ENCODE measurements around the gene HOXD1. TPM values are rescaled to one million over a fixed set of nuclear protein-coding genes. Genes with fewer than 3 reads are reported as not detected.

Gene HOXD1
- total RNA-seq, 3 donors from 2014 or later: 2.2 to 5.9 (median 4.6) TPM

GRCh38 chr2:176164201-176164600 lies 24.3 kb upstream of the HOXD1 start:
- intact Hi-C loops (cut with DNase I, micrococcal nuclease): no loop called here

GRCh38 chr2:176164611-176165369 lies 23.7 kb upstream of the HOXD1 start:
- Histone ChIP-seq H3K4me3 (no peak overlapping the region), H3K4me1 (ENCODE audit: low read depth) (no peaks in the 10 kb centered on the region), H3K9me3 (no peaks in the 10 kb centered on the region), H3K36me3 (ENCODE audit: low read depth) (no peaks in the 10 kb centered on the region)
- TF ChIP-seq CTCF (IDR thresholded peaks at IDR 0.05): no peak
- DNase-seq (peak in 1 of 3 donors; percentile 35), ATAC-seq (no peak)
- intact Hi-C loops (cut with DNase I, micrococcal nuclease): no loop called here

More at GRCh38 chr2:176164201-176164600, 24.3 kb upstream of the HOXD1 start:
- no peaks in the 10 kb centered on the region for H3K9me3 ChIP-seq
- no peaks in the 10 kb centered on the region for H3K4me1 ChIP-seq (ENCODE audit: low read depth)
- ATAC-seq (no peak), DNase-seq (no peak)
- no peaks in the 10 kb centered on the region for H3K36me3 ChIP-seq (ENCODE audit: low read depth)
- TF ChIP-seq CTCF (IDR thresholded peaks at IDR 0.05): no peak
- no peak overlapping the region for H3K4me3 ChIP-seq

DNA sequence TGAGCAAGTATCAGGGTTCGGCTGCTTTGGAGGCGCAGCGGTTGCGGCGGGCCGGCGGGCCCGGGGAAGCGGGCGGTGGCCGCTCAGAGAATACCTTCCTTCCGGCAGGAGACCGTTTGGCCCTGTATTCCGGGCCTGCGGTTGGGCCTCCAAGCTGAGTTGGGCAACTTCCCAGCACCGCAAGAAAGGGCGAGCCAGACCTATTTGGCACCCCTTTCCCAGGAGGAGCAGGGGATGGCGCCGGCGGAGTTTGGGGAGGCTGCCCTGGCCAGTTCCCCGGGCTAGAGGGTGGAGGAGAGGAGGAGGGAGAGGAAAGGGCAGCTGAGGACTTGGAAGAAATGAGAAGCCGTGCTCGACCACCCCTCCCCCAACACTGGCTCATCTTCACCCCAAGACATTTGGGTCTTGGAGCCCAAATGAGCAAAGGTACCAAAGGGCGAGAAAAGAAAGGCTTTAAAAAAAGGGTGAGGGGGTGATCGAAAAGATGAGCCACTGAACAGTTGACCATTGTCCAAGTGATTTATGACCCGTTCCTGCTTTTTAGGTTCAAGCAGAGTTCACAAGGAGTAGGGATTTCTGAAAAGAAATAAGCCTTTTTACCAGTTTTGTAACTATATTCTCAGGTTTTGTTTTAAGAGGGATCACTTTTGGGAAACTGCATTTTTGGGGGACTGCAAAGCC lies 23.0 kb upstream of the HOXD1 start:
- DNase-seq (no peak), ATAC-seq (no peak)
- H3K36me3 ChIP-seq (ENCODE audit: low read depth): no peaks in the 10 kb centered on the region
- no peaks in the 10 kb centered on the region for H3K4me1 ChIP-seq (ENCODE audit: low read depth)
- TF ChIP-seq CTCF (IDR thresholded peaks at IDR 0.05): no peak
- intact Hi-C loops (cut with DNase I, micrococcal nuclease): no loop called here
- H3K4me3 ChIP-seq: no peak overlapping the region
- H3K9me3 ChIP-seq: no peaks in the 10 kb centered on the region

DNA sequence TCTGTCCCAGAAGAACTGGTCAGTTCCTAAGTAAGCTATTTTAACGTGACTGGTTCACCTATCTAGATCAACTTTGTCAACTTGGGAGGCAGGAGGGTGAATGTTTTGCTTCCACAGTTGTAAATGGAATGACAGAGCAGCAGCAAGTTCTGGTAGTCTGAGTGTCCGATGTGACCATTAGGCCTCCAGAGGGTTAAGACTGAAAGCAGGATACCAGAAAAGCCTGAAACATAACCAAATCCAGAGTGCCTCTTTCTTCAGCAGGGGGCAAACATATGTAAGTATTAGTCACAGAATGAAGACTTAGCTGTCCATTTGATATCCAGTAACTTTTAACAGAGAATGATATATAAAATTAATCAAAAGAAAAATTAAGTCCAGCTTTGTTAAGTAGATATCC lies 22.2 kb upstream of the HOXD1 start:
- DNase-seq (no peak), ATAC-seq (no peak)
- TF ChIP-seq CTCF (IDR thresholded peaks at IDR 0.05): no peak
- H3K4me1 ChIP-seq (ENCODE audit: low read depth): no peaks in the 10 kb centered on the region
- H3K4me3 ChIP-seq: no peak overlapping the region
- H3K9me3 ChIP-seq: no peaks in the 10 kb centered on the region
- H3K36me3 ChIP-seq (ENCODE audit: low read depth): no peaks in the 10 kb centered on the region
- intact Hi-C loops (cut with DNase I, micrococcal nuclease): no loop called here

DNA sequence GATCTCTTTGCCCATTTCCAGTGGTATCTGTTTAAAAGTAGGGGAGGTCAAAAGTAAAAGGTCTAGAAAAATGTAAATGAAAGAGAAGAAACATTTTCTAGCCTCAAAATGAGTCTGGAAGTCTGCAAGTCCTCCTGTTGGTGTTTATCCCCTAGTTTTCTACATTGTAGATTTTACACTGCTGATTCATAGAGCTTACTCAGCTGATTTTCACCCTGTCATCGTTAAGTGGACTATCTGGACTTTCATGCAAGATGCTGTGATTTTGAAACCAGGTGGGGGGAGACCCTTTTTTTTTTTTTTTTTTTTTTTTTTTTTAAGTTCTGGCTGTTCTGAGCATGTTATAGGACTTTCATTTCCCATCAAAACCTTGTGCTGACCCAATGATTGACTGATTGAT lies 21.1 kb upstream of the HOXD1 start:
- Histone ChIP-seq H3K4me3 (no peak overlapping the region), H3K36me3 (ENCODE audit: low read depth) (no peaks in the 10 kb centered on the region), H3K4me1 (ENCODE audit: low read depth) (no peaks in the 10 kb centered on the region), H3K9me3 (no peaks in the 10 kb centered on the region)
- DNase-seq (no peak), ATAC-seq (no peak)
- no peak for TF ChIP-seq CTCF (IDR thresholded peaks at IDR 0.05)
- intact Hi-C loops (cut with DNase I, micrococcal nuclease): no loop called here
